Loucy (cell line): ENCODE measurements around the gene COL5A1.

Source experiments
- CTCF ChIP-seq: fragments of 200-600 bp; sonication (generic); conservative IDR thresholded peaks from 2 replicates; pipeline ENCODE4 v1.5.1; 2014; ENCODE audit warnings: mild to moderate bottlenecking, antibody characterized with exemption, low read length
- EZH2phosphoT487 ChIP-seq: fragments of 200-600 bp; IDR thresholded peaks from 2 replicates; pipeline ENCODE4 v1.6.1; 2018; ENCODE audit warnings: antibody characterized with exemption, mild to moderate bottlenecking, moderate library complexity, borderline replicate concordance

- TF ChIP-seq CTCF (no peak), EZH2phosphoT487 (no peak)
These were observed 21.5 kb downstream of the COL5A1 start for GRCh38 chr9:134663084-134663483.
